Ovary (tissue), 9 donors: Measurements from ENCODE around the gene LPCAT1. TPM values are rescaled to one million over a fixed set of nuclear protein-coding genes. Genes with fewer than 3 reads are reported as not detected.
A peak's percentile ranks its signal among the peaks of the same experiment; 100 is the strongest.

Experiments used
- DNase-seq, 5 donors: peaks; one replicate each; pipeline ENCODE4 v3.0.0-alpha.2; 2019 to 2020
- H3K27ac ChIP-seq, 2 donors: fragments of 200-600 bp; one replicate each; pipeline versions ENCODE4 v1.5.1 to v1.8.0; 2019 to 2022
- H3K27me3 ChIP-seq: fragments of 200-600 bp; one replicate; pipeline ENCODE4 v1.8.0; 2022
- H3K36me3 ChIP-seq: fragments of 200-600 bp; sonication (generic); one replicate; pipeline ENCODE4 v1.5.1; 2019
- H3K4me1 ChIP-seq: one replicate; pipeline ENCODE4 v1.8.1; 2013; ENCODE audit warnings: mild to moderate bottlenecking, moderate library complexity; ENCODE audit not compliant: insufficient read depth
- H3K4me3 ChIP-seq: fragments of 200-600 bp; sonication (generic); one replicate; pipeline ENCODE4 v1.5.1; 2017
- H3K9me3 ChIP-seq, 2 donors: fragments of 200-600 bp in 1 of 2; sonication (generic) in 1 of 2; one replicate each; pipeline versions ENCODE4 v1.5.1 to v1.8.1; 2013 to 2019; ENCODE audit warnings: mild to moderate bottlenecking in 1 of 2, moderate library complexity in 1 of 2
- CTCF ChIP-seq, 3 donors: fragments of 450-650 bp in 2 of 3; fragments of 200-600 bp in 1 of 3; IDR thresholded peaks; one replicate each; pipeline versions ENCODE4 v1.5.1 to v1.8.0; 2016 to 2022; ENCODE audit warnings: antibody characterized with exemption in 3 of 3, mild to moderate bottlenecking in 1 of 3
- EP300 ChIP-seq: sonication (generic); formaldehyde crosslinking; IDR thresholded peaks from one replicate; pipeline ENCODE4 v1.6.1; 2017; ENCODE audit warnings: antibody characterized with exemption
- POLR2A ChIP-seq: fragments of 450-650 bp; IDR thresholded peaks from one replicate; pipeline ENCODE4 v1.6.1; 2017; ENCODE audit warnings: antibody characterized with exemption, mild to moderate bottlenecking, moderate library complexity
- WGBS, 3 donors: extraction: QIAGEN DNeasy Blood & Tissue Kit in 1 of 3; methylation state at CpG; one replicate each; pipeline versions ENCODE4 v1.1.5 to v1.1.7; 2013 to 2017; 5-methylcytosine and 5-hydroxymethylcytosine counted together
- intact Hi-C, 4 donors: fragments of 100-400 bp; cut with DNase I; formaldehyde crosslinking; loops; one replicate each; pipeline versions ENCODE4 v1.11.0 to v1.15.1; 2022 to 2023
- polyA plus RNA-seq, 2 donors: library from polyadenylated mRNA; stranded (reverse); fragments of 200-250 nt in 1 of 2; fragments of 350-450 nt in 1 of 2; fragmentation: Illumina TruSeq in 1 of 2; extraction: RNeasy Lipid Tissue Mini Kit (QIAGEN cat#74804) in 1 of 2; gene quantifications; one replicate each; pipeline ENCODE4 v1.2.3, GENCODE V29; 2013 to 2014
- total RNA-seq, 7 donors: library from RNA; depleted of rRNA in 2 of 7; stranded (reverse); fragments of >200 nt in 2 of 7; fragmentation: NEBNext Ultra II Directional in 3 of 7; extraction: Animal tissue kit (Norgen Biotek cat#: 25700) in 3 of 7; gene quantifications; one replicate each; pipeline versions ENCODE4 v1.1.0 to v1.2.4, GENCODE V29; 2016 to 2023
- donor health status: DM: no; HTN: no; CAD: no; lungs with moderate emphysema.
- donor health status: DM: no; HTN: no; CAD: no.
- donor health status: Bipolar disorder and iron deficiency.
- donor health status: DM: yes; HTN: yes; CAD: no.
- donor health status: DM: no; HTN: no; CAD: no.
- donor health status: DM: yes; HTN: yes; CAD: no.

LPCAT1 gene
- total and polyA plus RNA-seq, 9 donors, result 13.0 to 57.1 (median 25.3) TPM

GRCh38 chr5:1429496-1429895 lies 94.3 kb downstream of the LPCAT1 start:
- DNase-seq, result peak in 1 of 5 donors; percentile 6
- Histone ChIP-seq H3K4me3 (no peak overlapping the region), H3K9me3 (peaks cover 0 to 7% of the 10 kb centered on the region in 2 donors), H3K27me3 (no peaks in the 10 kb centered on the region), H3K36me3 (no peaks in the 10 kb centered on the region), H3K27ac (no peak overlapping the region), H3K4me1 (no peaks in the 10 kb centered on the region)
- TF ChIP-seq CTCF (IDR thresholded peaks at IDR 0.05) (no peak), POLR2A (no peak), EP300 (no peak)
- WGBS, 3 donors, result 94 to 98% (median 96%) methylated on average over 5 of the region's 5 CpGs
- intact Hi-C loops, result no loop called here

DNA sequence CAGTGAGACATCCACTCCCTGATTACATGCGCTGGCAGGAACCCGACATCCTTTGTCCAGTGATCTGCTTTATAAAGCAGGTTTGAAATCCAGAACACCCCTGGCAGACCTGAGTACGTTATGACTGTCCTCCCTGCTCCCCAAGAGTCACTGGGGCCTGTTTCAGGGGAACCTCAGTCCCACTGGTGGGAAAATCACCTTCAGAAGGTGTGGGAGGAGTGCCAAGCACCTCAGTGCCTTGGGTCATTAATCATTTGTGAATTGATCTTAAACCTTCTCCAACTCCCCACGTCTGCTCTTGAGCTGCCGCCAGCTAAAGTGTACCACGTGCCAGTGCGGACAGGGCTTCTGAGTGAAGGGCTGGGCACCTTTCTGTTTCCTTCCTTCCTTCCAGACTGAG lies 94.7 kb downstream of the LPCAT1 start:
- Histone ChIP-seq H3K27me3 (no peaks in the 10 kb centered on the region), H3K9me3 (peaks cover 0 to 7% of the 10 kb centered on the region in 2 donors), H3K4me1 (no peaks in the 10 kb centered on the region), H3K36me3 (no peaks in the 10 kb centered on the region), H3K27ac (no peak overlapping the region), H3K4me3 (no peak overlapping the region)
- intact Hi-C loops, result no loop called here
- DNase-seq, result peak in 1 of 5 donors; percentile 10
- WGBS, 3 donors, result 83 to 86% (median 85%) methylated on average over 7 of the region's 7 CpGs
- TF ChIP-seq POLR2A (no peak), EP300 (no peak), CTCF (IDR thresholded peaks at IDR 0.05) (no peak)

DNA sequence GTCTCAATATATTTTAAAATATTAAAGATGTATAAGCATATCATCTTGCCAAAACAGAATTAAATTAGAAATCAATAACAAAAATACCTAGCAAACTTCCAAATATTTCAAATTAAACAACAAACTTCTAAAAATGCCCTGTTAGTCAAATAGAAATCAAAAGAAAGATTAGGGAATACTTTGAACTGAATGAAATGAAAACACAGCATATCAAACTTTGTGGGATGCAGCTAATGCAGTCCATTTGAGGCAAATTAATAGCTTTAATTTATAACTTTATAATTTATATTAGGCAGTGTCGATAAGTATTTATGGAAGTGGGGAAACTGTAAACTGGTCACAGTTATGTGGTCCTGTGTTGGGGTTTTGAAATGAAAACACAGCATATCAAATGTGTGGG lies 95.7 kb downstream of the LPCAT1 start:
- no peak for TF ChIP-seq CTCF (IDR thresholded peaks at IDR 0.05)
- no peak for TF ChIP-seq EP300
- TF ChIP-seq POLR2A, result no peak
- Histone ChIP-seq H3K9me3 (peaks cover 0 to 7% of the 10 kb centered on the region in 2 donors), H3K27ac (no peak overlapping the region), H3K4me3 (no peak overlapping the region), H3K36me3 (no peaks in the 10 kb centered on the region), H3K4me1 (no peaks in the 10 kb centered on the region), H3K27me3 (no peaks in the 10 kb centered on the region)
- intact Hi-C loops, result no loop called here
- WGBS, 3 donors, result 65 to 81% (median 79%) methylated on average over 1 of the region's 1 CpG
- DNase-seq, result no peak

GRCh38 chr5:1424716-1425115 lies 99.0 kb downstream of the LPCAT1 start:
- no peak for DNase-seq
- intact Hi-C loops, result no loop called here
- TF ChIP-seq CTCF (IDR thresholded peaks at IDR 0.05) (no peak), EP300 (no peak), POLR2A (no peak)
- Histone ChIP-seq H3K9me3 (peaks cover 0 to under 1% of the 10 kb centered on the region in 2 donors), H3K36me3 (no peaks in the 10 kb centered on the region), H3K27me3 (no peaks in the 10 kb centered on the region), H3K4me1 (no peaks in the 10 kb centered on the region), H3K4me3 (no peak overlapping the region), H3K27ac (no peak overlapping the region)
- WGBS, 3 donors, result 85 to 91% (median 90%) methylated on average over 9 of the region's 9 CpGs
